Activated T-cell treated with anti-CD3 and anti-CD28 coated beads for 48 hours (primary cell): ENCODE measurements around the gene POFUT1.
"Not testable (repeated sequence)": the region's sequence is repeated elsewhere in the genome, so short reads cannot be mapped to it uniquely, and the experiment has no call there.

Experiments
- DNase-seq: peaks from one replicate; pipeline ENCODE4 v3.0.0-alpha.2; 2020; ENCODE audit warnings: low read depth

POFUT1 gene

GRCh38 chr20:32207626-32208498 is at the start of gene POFUT1, which contains the start of gene PLAGL2:
POFUT1 (plus strand) TSS chr20:32207880; CDS start chr20:32207942, 62 bp downstream.
PLAGL2 (minus strand) TSS chr20:32207743; CDS start chr20:32202178, 5,565 bp downstream.
- DNase-seq: peak; percentile 93

DNA sequence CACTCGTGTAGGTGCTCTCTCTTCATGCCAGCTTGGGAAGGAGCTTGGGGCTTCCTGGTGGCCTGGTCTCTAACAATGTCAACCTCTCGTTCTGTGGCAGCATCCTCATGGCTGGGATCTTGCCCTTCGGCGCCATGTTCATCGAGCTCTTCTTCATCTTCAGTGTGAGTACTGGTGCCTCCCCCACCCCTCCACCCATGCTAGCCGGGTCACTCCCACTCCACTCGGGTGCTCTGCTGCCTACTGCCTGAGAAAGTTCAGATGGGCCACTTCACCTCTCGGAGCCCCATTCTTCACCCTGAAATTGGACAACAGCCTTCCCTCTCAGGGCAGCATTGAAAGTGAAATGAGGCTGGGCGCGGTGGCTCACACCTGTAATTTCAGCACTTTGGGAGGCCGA is 49.3 kb upstream of the POFUT1 start:
- no peak for DNase-seq

DNA sequence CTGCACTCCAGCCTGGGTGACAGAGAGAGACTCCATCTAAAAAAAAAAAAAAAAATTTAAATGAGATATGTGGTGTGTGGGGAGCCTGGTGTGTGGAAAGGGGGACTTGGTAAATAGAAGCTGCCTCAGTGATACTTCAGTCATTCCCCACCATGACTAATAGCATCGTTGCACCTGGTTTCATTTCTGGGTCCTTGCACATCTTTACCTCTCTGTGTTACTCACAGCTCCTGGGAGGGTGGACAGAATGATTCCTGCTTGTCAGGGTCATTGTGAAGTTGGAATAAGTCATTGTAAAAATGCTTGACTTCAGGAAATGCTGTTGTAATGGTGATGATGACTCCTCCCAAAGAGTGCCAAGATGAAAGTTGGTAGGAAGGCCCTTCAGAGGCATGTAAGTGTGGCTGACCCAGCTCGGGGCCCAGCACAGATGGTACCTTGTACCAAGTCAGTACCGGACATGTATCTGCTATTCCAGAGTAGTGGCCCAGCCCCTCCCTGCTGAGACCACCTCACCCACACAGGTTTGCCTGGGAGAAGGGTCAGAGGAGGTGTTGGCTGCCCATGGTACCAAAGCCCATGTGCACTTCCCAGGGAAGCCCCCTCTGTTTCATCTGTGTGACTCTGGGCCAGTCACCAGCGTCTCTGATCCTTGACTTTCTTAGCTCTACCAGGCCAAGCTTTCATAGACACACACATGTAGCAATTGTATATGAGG is 48.6 kb upstream of the POFUT1 start:
- no peak for DNase-seq

DNA sequence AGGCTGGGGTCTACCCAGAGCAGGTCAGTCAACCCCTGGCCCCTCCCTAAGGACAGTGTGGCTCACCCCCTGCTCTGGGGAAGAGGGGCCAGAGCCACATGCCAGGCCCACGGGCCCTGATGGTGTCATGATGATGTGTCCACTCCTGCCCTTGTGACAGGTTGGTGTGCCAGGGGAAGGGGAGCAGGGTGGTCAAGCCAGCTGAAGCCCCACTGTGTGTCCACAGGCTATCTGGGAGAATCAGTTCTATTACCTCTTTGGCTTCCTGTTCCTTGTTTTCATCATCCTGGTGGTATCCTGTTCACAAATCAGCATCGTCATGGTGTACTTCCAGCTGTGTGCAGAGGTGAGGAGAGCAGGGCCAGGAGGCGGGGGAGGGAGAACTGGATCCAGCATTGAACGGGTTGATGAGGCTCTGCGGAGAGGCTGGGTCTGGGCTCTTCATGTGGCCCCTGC is 47.9 kb upstream of the POFUT1 start:
- no peak for DNase-seq

DNA sequence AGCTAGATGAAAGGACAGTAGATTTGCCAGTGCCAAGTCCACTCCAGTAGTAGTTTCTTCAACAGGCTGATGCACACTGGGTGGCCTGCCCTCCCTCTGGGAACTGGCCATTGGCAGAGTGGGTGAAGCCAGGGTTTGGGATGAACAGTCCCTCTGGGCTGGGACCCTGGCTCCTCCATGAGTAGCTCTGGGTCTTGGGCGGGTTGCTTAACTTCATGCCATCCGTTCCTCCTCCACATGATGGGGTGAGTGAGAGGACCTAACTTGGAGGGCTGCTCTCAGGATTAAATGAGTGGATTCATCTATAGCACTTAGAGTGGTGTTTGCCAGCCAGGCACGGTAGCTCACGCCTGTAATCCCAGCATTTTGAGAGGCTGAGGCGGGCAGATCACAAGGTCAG is 47.3 kb upstream of the POFUT1 start:
- no peak for DNase-seq

DNA sequence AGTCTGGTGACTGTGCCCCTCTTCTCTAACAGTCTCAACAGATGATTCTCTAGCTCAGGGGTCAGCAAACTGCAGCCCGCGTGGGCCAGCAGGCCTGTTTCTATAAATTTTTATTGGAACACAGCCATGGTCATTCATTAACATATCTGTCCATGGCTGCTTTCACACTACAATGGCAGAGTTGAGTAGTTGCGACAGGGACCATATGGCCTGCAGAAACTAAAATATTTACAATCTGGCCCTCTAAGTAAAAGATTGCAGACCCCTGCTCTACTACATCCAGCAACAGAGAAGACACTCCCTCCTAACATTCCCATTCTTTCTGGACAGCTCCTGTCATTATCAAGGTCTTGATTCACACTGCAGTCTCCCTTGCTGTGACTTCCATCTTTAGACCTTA is 45.3 kb upstream of the POFUT1 start:
- no peak for DNase-seq

- DNase-seq: no peak
Observed at GRCh38 chr20:32163951-32164350, 43.7 kb upstream of the POFUT1 start.

- no peak for DNase-seq
Observed at GRCh38 chr20:32164984-32165735, 42.5 kb upstream of the POFUT1 start.

DNA sequence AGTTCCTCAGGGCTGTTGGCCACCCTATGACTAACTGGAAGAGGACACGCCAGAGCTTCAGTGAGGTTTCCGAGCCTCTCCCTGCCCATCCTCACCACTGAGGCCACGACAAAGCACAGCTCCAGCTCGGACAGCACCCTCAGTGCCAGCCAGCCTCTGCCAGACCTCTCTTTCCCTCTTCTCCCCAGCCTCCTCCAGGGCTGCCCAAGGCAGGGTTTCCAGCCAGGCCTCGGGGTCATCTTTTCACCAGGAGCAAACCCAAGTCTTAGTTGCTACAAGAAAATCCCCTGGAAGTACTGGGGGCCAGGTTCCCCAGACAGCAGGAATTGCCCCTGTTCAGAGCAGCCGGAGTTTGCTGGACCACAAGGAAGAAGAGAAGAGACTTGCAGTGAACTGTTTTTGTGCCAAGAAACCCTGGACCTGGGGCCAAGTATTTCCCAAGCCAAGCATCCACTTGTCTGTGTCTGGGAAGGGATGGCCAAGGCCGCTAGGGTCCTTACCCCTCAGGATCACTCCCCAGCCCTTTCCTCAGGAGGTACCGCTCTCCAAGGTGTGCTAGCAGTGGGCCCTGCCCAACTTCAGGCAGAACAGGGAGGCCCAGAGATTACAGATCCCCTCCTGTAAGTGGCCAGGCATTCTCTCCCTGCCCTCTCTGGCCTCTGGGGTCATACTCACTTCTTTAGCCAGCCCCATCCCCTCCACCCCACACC is 41.7 kb upstream of the POFUT1 start:
- DNase-seq: no peak

DNA sequence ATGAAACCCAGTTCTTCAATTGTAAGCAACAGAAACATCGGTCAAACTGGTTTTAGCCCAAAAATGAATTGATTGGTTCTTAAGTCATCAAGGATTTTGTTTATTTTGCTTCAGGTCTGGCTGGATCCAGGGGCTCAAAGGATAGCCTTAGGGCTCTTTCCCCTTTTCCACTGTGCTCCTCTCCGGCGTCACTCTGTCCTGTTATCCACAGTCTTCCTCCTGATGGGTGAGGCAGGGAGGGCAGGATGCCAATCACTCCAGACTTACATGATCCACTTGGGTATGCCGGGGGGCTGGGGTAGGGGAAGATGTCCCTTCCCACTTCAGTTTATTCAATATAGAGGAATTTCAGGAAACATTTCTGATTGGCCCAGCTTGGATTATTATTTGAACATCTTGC is 40.1 kb upstream of the POFUT1 start:
- DNase-seq: no peak

DNA sequence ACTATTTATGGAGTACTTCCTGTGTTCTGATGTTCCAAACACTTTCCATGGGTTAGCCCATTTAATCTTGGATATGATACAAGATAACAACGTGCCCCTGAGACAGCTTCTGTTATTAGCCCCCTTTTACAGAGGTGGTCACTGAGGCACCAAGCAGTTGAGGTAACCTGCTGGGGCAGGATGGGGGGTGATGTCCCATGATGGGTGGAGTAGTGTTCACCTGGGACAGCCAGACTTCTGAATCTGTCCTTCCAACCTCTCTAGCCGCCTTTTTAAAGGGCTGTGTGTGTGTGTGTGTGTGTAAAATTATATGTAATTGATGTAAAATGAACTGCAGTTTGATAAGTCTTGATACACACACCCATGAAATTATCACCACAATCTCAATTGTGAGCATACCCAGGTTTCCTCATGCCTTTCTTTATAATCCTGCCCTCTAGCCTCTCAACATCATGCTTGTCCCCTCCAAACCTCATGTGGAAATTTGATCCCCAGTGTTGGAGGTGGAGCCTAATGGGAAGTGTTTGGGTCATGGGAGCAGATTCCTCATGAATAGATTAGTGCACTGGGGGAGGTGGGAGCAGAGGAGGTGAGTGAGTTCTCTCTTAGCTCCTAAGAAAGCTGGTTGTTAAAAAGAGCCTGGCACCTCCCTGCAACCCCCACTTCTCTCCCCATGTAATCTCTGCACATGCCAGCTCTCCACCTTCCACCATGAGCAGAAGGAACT is 39.3 kb upstream of the POFUT1 start:
- no peak for DNase-seq

GRCh38 chr20:32177696-32178095 is 30.0 kb upstream of the POFUT1 start:
- DNase-seq: not testable (repeated sequence)

DNA sequence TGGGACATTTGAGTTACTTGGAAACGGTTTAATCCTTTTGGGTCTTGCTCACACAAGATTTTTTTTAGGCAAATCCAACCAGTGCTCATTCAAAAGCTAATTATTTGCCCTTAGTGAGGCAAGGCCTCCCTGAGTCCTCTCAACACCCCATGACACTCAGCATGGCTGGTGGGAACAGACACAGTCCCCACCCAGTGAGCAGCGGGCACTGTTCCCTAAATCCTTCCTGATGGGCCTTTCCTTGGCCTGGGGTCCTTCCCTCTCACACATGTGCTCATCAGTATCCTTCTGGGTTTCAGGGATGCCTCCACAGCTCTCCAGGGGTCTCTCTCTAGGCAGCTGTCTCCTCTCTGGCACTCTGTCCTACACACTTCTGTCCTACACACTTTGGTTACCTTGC is 28.2 kb upstream of the POFUT1 start:
- no peak for DNase-seq

GRCh38 chr20:32179934-32180333 is 27.7 kb upstream of the POFUT1 start:
- DNase-seq: no peak

DNA sequence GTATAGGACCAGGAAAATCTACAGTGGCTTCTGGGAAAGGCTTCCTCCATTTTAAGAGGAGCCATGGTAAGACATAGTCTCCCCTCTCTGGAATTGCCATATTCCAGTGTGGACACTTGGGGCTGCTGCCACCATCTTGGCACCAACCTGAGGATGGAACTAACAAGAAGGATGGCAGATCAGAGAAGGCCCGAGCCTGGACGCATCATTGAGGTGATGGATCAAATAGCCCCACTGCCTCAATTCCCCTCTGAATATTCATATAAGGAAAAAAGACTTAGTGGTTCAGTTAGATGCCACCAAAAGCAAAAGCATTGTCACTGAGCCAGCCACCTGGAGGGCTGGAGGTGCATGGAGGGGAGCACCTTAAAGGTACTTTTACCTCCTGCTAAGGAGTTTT is 26.1 kb upstream of the POFUT1 start:
- DNase-seq: no peak

DNA sequence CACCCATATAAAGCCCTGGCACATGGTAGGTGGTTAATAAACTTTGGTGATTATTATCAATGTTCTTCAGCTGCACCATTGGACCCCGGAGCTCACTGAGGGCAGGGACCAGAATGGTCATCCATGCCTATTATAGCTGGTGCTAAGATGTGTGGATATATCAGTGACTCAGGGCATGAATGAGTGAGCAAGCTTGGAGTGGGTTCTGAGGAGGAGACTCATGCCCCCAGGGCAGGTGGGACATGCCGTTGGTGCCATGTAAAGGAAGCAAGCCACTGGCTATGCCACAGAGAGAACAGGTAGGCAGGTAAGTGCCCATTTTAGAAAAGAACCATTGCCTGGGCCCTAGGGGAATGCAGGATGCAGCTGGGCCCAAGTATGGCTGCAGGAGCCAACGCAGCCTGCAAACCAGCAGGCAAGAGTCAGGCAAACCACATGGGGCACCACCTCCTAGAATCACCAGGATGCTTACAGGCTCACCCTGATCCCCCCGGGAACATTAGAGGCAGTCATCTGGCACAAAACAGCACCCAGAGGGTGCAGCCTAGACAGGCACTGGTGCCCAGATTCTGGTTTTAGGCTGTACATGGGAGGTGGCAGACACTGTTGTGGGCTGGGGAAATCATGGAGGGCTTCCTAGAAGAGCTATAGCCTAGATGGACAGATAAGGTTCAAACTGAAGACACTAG is 23.6 kb upstream of the POFUT1 start:
- DNase-seq: no peak

GRCh38 chr20:32184961-32185603 is 22.6 kb upstream of the POFUT1 start:
- DNase-seq: no peak

DNA sequence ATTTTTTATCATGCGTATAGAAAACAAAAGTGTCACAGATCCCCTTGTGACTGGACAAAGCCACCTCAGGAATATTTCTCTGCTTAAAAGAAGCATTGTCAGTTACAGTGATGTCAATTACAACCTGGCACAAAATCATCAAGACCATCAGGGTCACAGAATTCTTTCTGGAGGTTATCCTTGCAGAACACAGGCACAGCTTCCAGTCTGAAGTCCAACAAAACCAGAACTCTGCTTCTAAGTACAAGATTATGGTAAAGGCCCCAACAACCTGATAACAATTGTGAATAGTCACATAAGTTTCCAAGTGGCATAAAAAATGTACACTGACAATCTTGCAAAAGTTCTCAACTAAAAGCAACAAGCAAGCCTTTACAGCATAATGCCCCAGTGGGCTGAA is 21.2 kb upstream of the POFUT1 start:
- DNase-seq: no peak

DNA sequence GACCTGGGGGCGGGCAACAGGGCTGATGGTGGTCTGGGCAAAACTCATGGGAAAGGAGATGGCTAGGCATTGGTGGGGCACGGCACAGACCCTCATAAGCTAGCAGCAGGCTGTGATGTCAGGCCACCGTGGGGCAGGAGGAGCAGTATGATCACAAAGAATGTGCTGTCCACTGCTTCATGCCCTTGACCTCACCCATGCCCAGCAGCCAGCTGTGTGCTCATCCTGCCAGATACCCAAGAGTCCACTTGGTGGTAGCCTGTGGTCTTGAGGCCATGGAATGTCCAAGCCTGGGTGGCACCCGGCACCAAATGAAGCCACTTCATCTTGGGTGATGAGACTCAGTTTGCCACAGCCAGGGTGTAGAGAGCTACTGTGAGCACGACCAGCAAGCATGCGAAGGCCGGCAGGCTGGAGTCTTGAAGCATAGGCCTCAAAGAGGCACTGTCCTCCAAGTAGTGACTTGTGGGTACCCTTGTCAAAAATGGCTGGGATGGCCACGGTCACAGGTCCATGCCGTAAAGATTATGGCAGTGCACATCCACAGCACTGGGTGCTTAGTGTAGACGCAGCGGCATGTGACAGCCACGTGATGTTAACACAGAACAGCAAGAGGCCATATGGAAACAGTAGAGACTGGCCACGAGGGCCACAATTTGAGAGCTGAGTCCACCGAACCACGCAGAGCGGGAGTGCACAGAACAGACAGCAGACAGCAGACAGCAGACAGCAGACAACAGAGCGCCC is 19.1 kb upstream of the POFUT1 start:
- no peak for DNase-seq

- DNase-seq: no peak
Observed at GRCh38 chr20:32189123-32189410, 18.6 kb upstream of the POFUT1 start.
